HepG2 (cell line): ENCODE data around the gene F8. TPM values are rescaled to one million over a fixed set of nuclear protein-coding genes. Genes with fewer than 3 reads are reported as not detected.

Experiments used
- ATAC-seq: fragments of 200-7000 bp; cut with Tn5 transposase; 3 replicates; pipeline ENCODE4 v1.9.1; 2020; ENCODE audit warnings: mild to moderate bottlenecking, moderate library complexity
- BruUV-seq: library from RNA; stranded (reverse); fragments of 400-500 nt; replicated peaks from 2 replicates; lab custom pipeline; 2021; lab: Mats Ljungman, UMichigan
- CTCF ChIA-PET: fragments of 300-600 bp; formaldehyde crosslinking; extraction: SDS; loops from one replicate; lab custom pipeline; 2021; ENCODE audit warnings: low total read pairs, inconsistent platforms, low intra/inter-chr PET ratio; lab: Yijun Ruan, JAX
- POLR2A ChIA-PET: fragments of 350-600 bp; sonication (Branson Sonifier 250); formaldehyde crosslinking; loops from one replicate; lab custom pipeline; 2020; ENCODE audit warnings: antibody characterized with exemption, inconsistent platforms; lab: Yijun Ruan, JAX
- DNase-seq: peaks from one replicate; pipeline ENCODE4 v3.0.0-alpha.2; 2015; ENCODE audit warnings: low spot score
- FAIRE-seq: peaks from 3 replicates; lab custom pipeline; 2011; peaks lifted over from hg19 to GRCh38; lab: Jason Lieb, UNC
- H2AFZ ChIP-seq: one replicate; pipeline ENCODE4 v1.6.1; 2011; ENCODE audit warnings: low read length, inconsistent platforms
- H3K27ac ChIP-seq: fragments of 300-600 bp; 3 replicates; pipeline ENCODE4 v1.8.0; 2011; ENCODE audit warnings: mixed run types, mild to moderate bottlenecking, mixed read lengths, low read length, inconsistent platforms; ENCODE audit not compliant: insufficient read depth; ENCODE audit errors: extremely low read length
- H3K27me3 ChIP-seq, 2 experiments: fragments of 200-600 bp in 1 of 2; 2 replicates in 1 of 2; 3 replicates in 1 of 2; pipeline versions ENCODE4 v1.6.0 to v1.8.0; 2011; ENCODE audit warnings: low read length in 2 of 2, mild to moderate bottlenecking in 2 of 2, moderate library complexity in 2 of 2, inconsistent platforms in 1 of 2; ENCODE audit not compliant: insufficient read depth in 2 of 2, control insufficient read depth in 1 of 2
- H3K36me3 ChIP-seq, 2 experiments: fragments of 200-600 bp in 1 of 2; replicated peaks in 1 of 2; 2 replicates in 1 of 2; 3 replicates in 1 of 2; pipeline versions ENCODE4 v1.5.1 to v1.8.0; 2011; ENCODE audit warnings: low read length in 2 of 2, inconsistent platforms in 1 of 2; ENCODE audit not compliant: insufficient read depth in 2 of 2, control insufficient read depth in 1 of 2
- H3K4me1 ChIP-seq: 2 replicates; pipeline ENCODE4 v1.5.1; 2012; ENCODE audit warnings: low read length, inconsistent platforms; ENCODE audit not compliant: insufficient read depth
- H3K4me2 ChIP-seq: 2 replicates; pipeline ENCODE4 v1.6.0; 2011; ENCODE audit warnings: low read depth, low read length, inconsistent platforms
- H3K4me3 ChIP-seq, 3 experiments: fragments of 200-600 bp in 1 of 3; sonication (generic), shearing (Covaris generic) in 1 of 3; replicated peaks in 1 of 3; 2 replicates each; pipeline ENCODE4 v1.5.1; 2011 to 2016; ENCODE audit warnings: low read length in 3 of 3, inconsistent platforms in 2 of 3, low read depth in 2 of 3, mild to moderate bottlenecking in 2 of 3, control low read depth in 1 of 3, mixed read lengths in 1 of 3; ENCODE audit not compliant: insufficient read depth in 1 of 3
- H3K79me2 ChIP-seq: one replicate; pipeline ENCODE4 v1.6.1; 2011; ENCODE audit warnings: low read length, inconsistent platforms; ENCODE audit not compliant: insufficient read depth
- H3K9ac ChIP-seq: 2 replicates; pipeline ENCODE4 v1.6.0; 2011; ENCODE audit warnings: mild to moderate bottlenecking, low read depth, low read length, inconsistent platforms; ENCODE audit not compliant: insufficient read depth
- H3K9me3 ChIP-seq: 2 replicates; pipeline ENCODE4 v1.5.1; 2012; ENCODE audit warnings: mild to moderate bottlenecking, low read length
- H4K20me1 ChIP-seq: 2 replicates; pipeline ENCODE4 v1.6.0; 2011; ENCODE audit warnings: inconsistent platforms, mild to moderate bottlenecking, low read length, moderate library complexity; ENCODE audit not compliant: insufficient read depth
- CC2D1A ChIP-seq: sonication (generic); formaldehyde crosslinking; IDR thresholded peaks from 2 replicates; pipeline ENCODE4 v1.8.1; 2023; ENCODE audit warnings: mild to moderate bottlenecking, missing genetic modification reagents
- FOXC1 ChIP-seq: sonication (generic); formaldehyde crosslinking; IDR thresholded peaks from 2 replicates; pipeline ENCODE4 v1.8.0; 2022; ENCODE audit warnings: mild to moderate bottlenecking, missing genetic modification reagents, borderline replicate concordance
- GTF3A ChIP-seq: sonication (generic); formaldehyde crosslinking; conservative IDR thresholded peaks from 2 replicates; pipeline ENCODE4 v1.4.0; 2020; ENCODE audit warnings: mild to moderate bottlenecking, missing genetic modification reagents
- KDM4B ChIP-seq: sonication (generic); formaldehyde crosslinking; IDR thresholded peaks from 2 replicates; pipeline ENCODE4 v1.4.0; 2020; ENCODE audit warnings: missing genetic modification reagents
- LRRFIP1 ChIP-seq: sonication (generic); formaldehyde crosslinking; conservative IDR thresholded peaks from 2 replicates; pipeline ENCODE4 v1.4.0; 2020; ENCODE audit warnings: missing genetic modification reagents
- MAX ChIP-seq: IDR thresholded peaks from 2 replicates; pipeline ENCODE4 v1.6.1; 2012; ENCODE audit warnings: inconsistent platforms
- MAZ ChIP-seq, 2 experiments: sonication (generic) in 1 of 2; formaldehyde crosslinking in 1 of 2; IDR thresholded peaks; 2 replicates each; pipeline versions ENCODE4 v1.5.0 to v1.6.1; 2012 to 2020; ENCODE audit warnings: low read depth in 2 of 2, mild to moderate bottlenecking in 2 of 2, borderline replicate concordance in 1 of 2, improper control_type of control experiment in 1 of 2, low read length in 1 of 2, missing genetic modification reagents in 1 of 2, moderate library complexity in 1 of 2
- MLLT10 ChIP-seq: sonication (generic); formaldehyde crosslinking; IDR thresholded peaks from 2 replicates; pipeline ENCODE4 v1.4.0; 2020; ENCODE audit warnings: missing genetic modification reagents
- MTF1 ChIP-seq: sonication (generic); formaldehyde crosslinking; IDR thresholded peaks from 2 replicates; pipeline ENCODE4 v1.5.0; 2020; ENCODE audit warnings: missing genetic modification reagents
- NR2F1 ChIP-seq, 2 experiments: fragments of 450-650 bp in 1 of 2; formaldehyde crosslinking in 1 of 2; IDR thresholded peaks; 2 replicates each; pipeline versions ENCODE4 v1.5.0 to v1.6.1; 2016 to 2020; ENCODE audit warnings: mild to moderate bottlenecking in 1 of 2, missing compliant biosample characterization in 1 of 2, missing genetic modification reagents in 1 of 2, moderate library complexity in 1 of 2
- RAD21 ChIP-seq: fragments of 450-650 bp; formaldehyde crosslinking; IDR thresholded peaks from 2 replicates; pipeline ENCODE4 v1.5.0; 2020; ENCODE audit warnings: mild to moderate bottlenecking
- SATB2 ChIP-seq: sonication (generic); formaldehyde crosslinking; IDR thresholded peaks from 2 replicates; pipeline ENCODE4 v1.5.0; 2020; ENCODE audit warnings: missing genetic modification reagents
- SP5 ChIP-seq: IDR thresholded peaks from 2 replicates; pipeline ENCODE4 v1.6.1; 2016; ENCODE audit warnings: low read depth, borderline replicate concordance
- ZC3H13 ChIP-seq: sonication (generic); formaldehyde crosslinking; IDR thresholded peaks from 2 replicates; pipeline ENCODE4 v1.8.1; 2023; ENCODE audit warnings: mild to moderate bottlenecking, missing genetic modification reagents, moderate library complexity
- ZC3H4 ChIP-seq: sonication (generic); formaldehyde crosslinking; IDR thresholded peaks from 2 replicates; pipeline ENCODE4 v1.4.0; 2020; ENCODE audit warnings: missing genetic modification reagents, borderline replicate concordance
- ZMYM2 ChIP-seq: sonication (generic); formaldehyde crosslinking; IDR thresholded peaks from 2 replicates; pipeline ENCODE4 v1.8.0; 2022; ENCODE audit warnings: mild to moderate bottlenecking, missing genetic modification reagents
- ZNF326 ChIP-seq: sonication (generic); formaldehyde crosslinking; IDR thresholded peaks from 2 replicates; pipeline ENCODE4 v1.4.0; 2020; ENCODE audit warnings: missing genetic modification reagents, borderline replicate concordance
- WGBS: methylation state at CpG from one replicate; pipeline ENCODE4 v1.1.6; 2017; ENCODE audit warnings: low lambda C conversion rate; 5-methylcytosine and 5-hydroxymethylcytosine counted together
- in situ Hi-C: cut with HindIII; loops from 2 replicates; pipeline ENCODE4 v1.10.0; 2017; ENCODE audit warnings: low pct_unique_long_range_greater_than_20kb; ENCODE audit not compliant: extremely low pct_ligation_motif_present
- intact Hi-C: fragments of 100-400 bp; cut with micrococcal nuclease; formaldehyde crosslinking; loops from one replicate; pipeline ENCODE4 v1.10.0; 2022; ENCODE audit not compliant: unreplicated experiment
- polyA plus RNA-seq, 8 experiments: library from polyadenylated mRNA; depleted of rRNA in 3 of 8; stranded (reverse) in 7 of 8; unstranded in 1 of 8; fragments of >200 nt; fragmentation: Illumina TruSeq in 4 of 8; extraction: Trizol in 4 of 8; gene quantifications; 2 replicates each; pipeline versions ENCODE4 v1.2.1 to v1.2.3, GENCODE V29; 2011 to 2016; ENCODE audit warnings: low read depth in 4 of 8, missing spikeins in 1 of 8, mixed read lengths in 1 of 8; ENCODE audit not compliant: insufficient read depth in 1 of 8
- total RNA-seq, 5 experiments: library from RNA; depleted of rRNA; stranded (reverse); fragments of >200 nt; fragmentation: Illumina TruSeq; extraction: Trizol; gene quantifications; 2 replicates each; pipeline ENCODE4 v1.2.3, GENCODE V29; 2016; ENCODE audit warnings: low read depth in 1 of 5

The F8 gene
- total and polyA plus RNA-seq, 2 of the 13 experiments (the other 11 are each of a cell fraction or from before 2014, with no cell fraction given): 0.29 to 0.61 TPM

GRCh38 chrX:154998204-154998880, 24.2 kb downstream of the F8 start:
- Histone ChIP-seq H3K27ac (no peak overlapping the region), H3K4me1 (no peaks in the 10 kb centered on the region), H3K27me3 (no peaks in the 10 kb centered on the region), H3K36me3 (no peaks in the 10 kb centered on the region), H3K4me3 (no peak overlapping the region), H3K9me3 (no peaks in the 10 kb centered on the region), H3K4me2 (no peak overlapping the region), H4K20me1 (no peaks in the 10 kb centered on the region), H3K9ac (no peak overlapping the region), H3K79me2 (no peaks in the 10 kb centered on the region), H2AFZ (no peak overlapping the region)
- no peak for DNase-seq
- intact Hi-C loops (no loop called here), in situ Hi-C loops (no loop called here)
- no peak for FAIRE-seq
- ChIA-PET CTCF (no interaction called here), POLR2A (no interaction called here)
- no peak for TF ChIP-seq KDM4B (CRISPR knock-in tag)
- TF ChIP-seq FOXC1 (CRISPR knock-in tag): no peak
- no peak for TF ChIP-seq ZC3H4
- TF ChIP-seq NR2F1 (CRISPR knock-in tag; IDR thresholded peaks at IDR 0.05): no peak
- no peak for TF ChIP-seq MAX
- no peak for TF ChIP-seq RAD21 (CRISPR knock-in tag)
- TF ChIP-seq MTF1 (CRISPR knock-in tag): no peak
- ATAC-seq: no peak
- WGBS: 11% methylated on average over 1 of the region's 1 CpG
- no TSS peak for BruUV-seq

- DNase-seq (no peak), ATAC-seq (no peak), FAIRE-seq (no peak)
- ChIA-PET CTCF (no interaction called here), POLR2A (no interaction called here)
- in situ Hi-C loops: no loop called here
- no peaks in the 10 kb centered on the region for H4K20me1 ChIP-seq
- 95% methylated on average over 1 of the region's 1 CpG for WGBS
- no peaks in the 10 kb centered on the region for H3K79me2 ChIP-seq
- no peak overlapping the region for H3K27ac ChIP-seq
- H3K4me1 ChIP-seq: peaks cover 19% of the 10 kb centered on the region
- H3K36me3 ChIP-seq: no peaks in the 10 kb centered on the region
- H3K4me3 ChIP-seq: no peak overlapping the region
- H3K27me3 ChIP-seq: no peaks in the 10 kb centered on the region
- intact Hi-C loops: no loop called here
- H3K9me3 ChIP-seq: no peaks in the 10 kb centered on the region
- H2AFZ ChIP-seq: no peak overlapping the region
- no TSS peak for BruUV-seq
- H3K9ac ChIP-seq: no peak overlapping the region
- no peak overlapping the region for H3K4me2 ChIP-seq
- TF ChIP-seq LRRFIP1 (CRISPR knock-in tag) (no peak), ZMYM2 (no peak), ZNF326 (no peak), ZC3H13 (CRISPR knock-in tag) (no peak), GTF3A (CRISPR knock-in tag) (no peak), CC2D1A (no peak), MLLT10 (CRISPR knock-in tag) (no peak), SP5 (CRISPR knock-in tag) (no peak), MAZ (IDR thresholded peaks at IDR 0.05; ENCODE audit: borderline replicate concordance, low read depth, low read length) (no peak), MAZ (CRISPR knock-in tag; IDR thresholded peaks at IDR 0.05; ENCODE audit: low read depth) (no peak), SATB2 (no peak)
Measured at GRCh38 chrX:154991476-154991875, 31.0 kb downstream of the F8 start.
